SK-N-SH (cell line): ENCODE data around the gene ABCB4. TPM values are rescaled to one million over a fixed set of nuclear protein-coding genes. Genes with fewer than 3 reads are reported as not detected.

Source experiments
- CTCF ChIA-PET: fragments of 300-600, 350-600 bp; formaldehyde crosslinking; extraction: SDS; loops from one replicate; lab custom pipeline; 2021; lab: Yijun Ruan, JAX
- POLR2A ChIA-PET: fragments of 350-600 bp; sonication (Branson Sonifier 250); formaldehyde crosslinking; extraction: SDS; loops from one replicate; lab custom pipeline; 2020; ENCODE audit warnings: antibody characterized with exemption, inconsistent platforms; lab: Yijun Ruan, JAX
- DNase-seq: peaks from one replicate; pipeline ENCODE4 v3.0.0; 2012
- H2AFZ ChIP-seq: fragments of 200-600 bp; sonication (generic); 2 replicates; pipeline ENCODE4 v1.8.1; 2016; ENCODE audit warnings: antibody characterized with exemption, mild to moderate bottlenecking, low read depth
- H3F3A ChIP-seq: fragments of 200-600 bp; sonication (generic); replicated peaks from 2 replicates; pipeline ENCODE3; 2016; ENCODE audit warnings: antibody characterized with exemption, mild to moderate bottlenecking; ENCODE audit not compliant: insufficient read depth
- H3K27ac ChIP-seq, 2 experiments: fragments of 200-500 bp in 1 of 2; fragments of 200-600 bp in 1 of 2; sonication (Bioruptor generic) in 1 of 2; sonication (generic), shearing (Covaris generic) in 1 of 2; 2 replicates each; pipeline versions ENCODE4 v1.5.1 to v1.6.1; 2014 to 2016; ENCODE audit warnings: low read depth in 2 of 2, inconsistent platforms in 1 of 2, low read length in 1 of 2, mild to moderate bottlenecking in 1 of 2, mixed read lengths in 1 of 2
- H3K27me3 ChIP-seq: fragments of 200-600 bp; sonication (generic), shearing (Covaris generic); 2 replicates; pipeline ENCODE4 v1.6.1; 2016; ENCODE audit warnings: mixed run types; ENCODE audit not compliant: insufficient read depth
- H3K36me3 ChIP-seq, 2 experiments: fragments of 200-500 bp in 1 of 2; fragments of 200-600 bp in 1 of 2; sonication (Bioruptor generic) in 1 of 2; sonication (generic) in 1 of 2; replicated peaks in 1 of 2; 2 replicates each; pipeline versions ENCODE3 to v1.5.1; 2014 to 2016; ENCODE audit warnings: low read length in 1 of 2, mild to moderate bottlenecking in 1 of 2; ENCODE audit not compliant: insufficient read depth in 2 of 2, control insufficient read depth in 1 of 2
- H3K4me1 ChIP-seq, 2 experiments: fragments of 200-500 bp in 1 of 2; fragments of 200-600 bp in 1 of 2; sonication (Bioruptor generic) in 1 of 2; sonication (generic), shearing (Covaris generic) in 1 of 2; 2 replicates each; pipeline versions ENCODE4 v1.5.1 to v1.6.1; 2014 to 2016; ENCODE audit warnings: low read depth in 1 of 2, low read length in 1 of 2, mixed run types in 1 of 2; ENCODE audit not compliant: insufficient read depth in 2 of 2, control insufficient read depth in 1 of 2
- H3K4me2 ChIP-seq: fragments of 200-600 bp; sonication (generic), shearing (Covaris generic); 2 replicates; pipeline ENCODE4 v1.6.1; 2017; ENCODE audit warnings: mixed run types
- H3K4me3 ChIP-seq, 2 experiments: fragments of 200-500 bp in 1 of 2; fragments of 200-600 bp in 1 of 2; sonication (Bioruptor generic) in 1 of 2; sonication (generic), shearing (Covaris generic) in 1 of 2; 2 replicates each; pipeline versions ENCODE4 v1.5.1 to v1.8.1; 2014 to 2016; ENCODE audit warnings: low read depth in 2 of 2, inconsistent platforms in 1 of 2, low read length in 1 of 2, mild to moderate bottlenecking in 1 of 2, mixed read lengths in 1 of 2, moderate library complexity in 1 of 2
- H3K79me2 ChIP-seq: fragments of 200-600 bp; sonication (generic); 2 replicates; pipeline ENCODE4 v1.8.1; 2017; ENCODE audit warnings: mild to moderate bottlenecking; ENCODE audit not compliant: insufficient read depth
- H3K9ac ChIP-seq: fragments of 200-600 bp; sonication (generic); 2 replicates; pipeline ENCODE4 v1.6.1; 2017; ENCODE audit warnings: mixed run types
- H3K9me2 ChIP-seq: fragments of 200-600 bp; sonication (generic); 2 replicates; pipeline ENCODE4 v1.6.1; 2017; ENCODE audit warnings: mixed run types
- H3K9me3 ChIP-seq: fragments of 200-600 bp; sonication (generic); 2 replicates; pipeline ENCODE4 v1.6.1; 2017; ENCODE audit warnings: mixed run types, mild to moderate bottlenecking, moderate library complexity
- H4K20me1 ChIP-seq: fragments of 200-600 bp; sonication (generic); 2 replicates; pipeline ENCODE4 v1.6.1; 2017; ENCODE audit warnings: mild to moderate bottlenecking, mixed run types; ENCODE audit not compliant: insufficient read depth
- ELF1 ChIP-seq: IDR thresholded peaks from 2 replicates; pipeline ENCODE4 v1.4.0; 2012
- FOXJ3 ChIP-seq: sonication (generic); formaldehyde crosslinking; IDR thresholded peaks from 2 replicates; pipeline ENCODE4 v1.5.1; 2020; ENCODE audit warnings: mild to moderate bottlenecking, missing genetic modification reagents
- GATA2 ChIP-seq: sonication (generic); formaldehyde crosslinking; IDR thresholded peaks from 2 replicates; pipeline ENCODE4 v1.5.0; 2020; ENCODE audit warnings: mild to moderate bottlenecking, missing genetic modification reagents
- IRF3 ChIP-seq: fragments of 150-350 bp; IDR thresholded peaks from 2 replicates; pipeline ENCODE4 v1.6.1; 2016; ENCODE audit warnings: mild to moderate bottlenecking, low read depth, low read length
- JUND ChIP-seq: IDR thresholded peaks from 2 replicates; pipeline ENCODE4 v1.4.0; 2012
- MAX ChIP-seq: IDR thresholded peaks from 2 replicates; pipeline ENCODE4 v1.4.0; 2012; ENCODE audit warnings: low read depth
- MXI1 ChIP-seq: IDR thresholded peaks from 2 replicates; pipeline ENCODE4 v1.6.1; 2012; ENCODE audit warnings: mild to moderate bottlenecking, low read depth, low read length, improper control_type of control experiment
- POLR2AphosphoS5 ChIP-seq: IDR thresholded peaks from 2 replicates; pipeline ENCODE4 v1.6.1; 2012; ENCODE audit warnings: low read depth, low read length
- REST ChIP-seq: IDR thresholded peaks from 2 replicates; pipeline ENCODE4 v1.6.1; 2012; ENCODE audit warnings: mild to moderate bottlenecking, low read depth, low read length, moderate library complexity
- RFX5 ChIP-seq: IDR thresholded peaks from 2 replicates; pipeline ENCODE4 v1.6.1; 2012; ENCODE audit warnings: mild to moderate bottlenecking, improper control_type of control experiment, low read length
- SMC3 ChIP-seq: IDR thresholded peaks from 2 replicates; pipeline ENCODE4 v1.6.1; 2012; ENCODE audit warnings: low read depth, low read length, improper control_type of control experiment
- TCF12 ChIP-seq: IDR thresholded peaks from 2 replicates; pipeline ENCODE4 v1.4.0; 2012
- TEAD4 ChIP-seq: IDR thresholded peaks from 2 replicates; pipeline ENCODE4 v1.4.0; 2012; ENCODE audit warnings: mild to moderate bottlenecking, borderline replicate concordance; ENCODE audit not compliant: insufficient read depth
- USF1 ChIP-seq: IDR thresholded peaks from 2 replicates; pipeline ENCODE4 v1.4.0; 2012; ENCODE audit warnings: low read depth, borderline replicate concordance
- USF2 ChIP-seq: fragments of 150-350 bp; IDR thresholded peaks from 2 replicates; pipeline ENCODE4 v1.6.1; 2017; ENCODE audit warnings: antibody characterized with exemption, low read length, low read depth, borderline replicate concordance
- YY1 ChIP-seq: IDR thresholded peaks from 2 replicates; pipeline ENCODE4 v1.4.0; 2012; ENCODE audit warnings: low read depth, mild to moderate bottlenecking
- ZBTB33 ChIP-seq: IDR thresholded peaks from 2 replicates; pipeline ENCODE4 v1.4.0; 2012; ENCODE audit warnings: low read depth, borderline replicate concordance
- WGBS: methylation state at CpG from one replicate; pipeline ENCODE4 v1.1.6; 2017; ENCODE audit warnings: low lambda C conversion rate; 5-methylcytosine and 5-hydroxymethylcytosine counted together
- polyA plus RNA-seq, 3 experiments: library from polyadenylated mRNA; depleted of rRNA; stranded (reverse); fragments of >200 nt; gene quantifications; 2 replicates each; pipeline ENCODE4 v1.2.3, GENCODE V29; 2012

ABCB4 gene
- polyA plus RNA-seq, 1 of the 3 experiments (the other 2 are of a cell fraction) = 0.18 TPM

GRCh38 chr7:87369216-87369615, 106.3 kb downstream of the ABCB4 start:
- Histone ChIP-seq H3K9me2 (no peaks in the 10 kb centered on the region), H3K4me1 (no peaks in the 10 kb centered on the region), H4K20me1 (no peaks in the 10 kb centered on the region), H2AFZ (no peak overlapping the region), H3K9me3 (no peaks in the 10 kb centered on the region), H3K9ac (no peak overlapping the region), H3K36me3 (peaks cover 3 to 11% of the 10 kb centered on the region in 2 experiments), H3K4me3 (no peak overlapping the region), H3K79me2 (no peaks in the 10 kb centered on the region), H3K27me3 (no peaks in the 10 kb centered on the region), H3F3A (no peaks in the 10 kb centered on the region), H3K27ac (no peak overlapping the region), H3K4me2 (no peak overlapping the region)
- DNase-seq = no peak
- TF ChIP-seq TEAD4 (no peak), IRF3 (no peak), POLR2AphosphoS5 (no peak), GATA2 (CRISPR knock-in tag) (no peak), SMC3 (no peak), MXI1 (no peak), REST (no peak), YY1 (no peak), JUND (no peak), USF2 (no peak), ELF1 (no peak)
- ChIA-PET CTCF (interaction anchor here (1.5 kb wide), 1 partner anchor 23 kb away, joined by 4 read pairs; the partner anchor contains the start of gene CROT), POLR2A (no interaction called here)
- 94% methylated on average over 4 of the region's 4 CpGs for WGBS

GRCh38 chr7:87364246-87364645, 111.2 kb downstream of the ABCB4 start:
- H3F3A ChIP-seq = peaks cover 5% of the 10 kb centered on the region
- no peak overlapping the region for H3K9ac ChIP-seq
- no peak overlapping the region for H3K4me2 ChIP-seq
- H3K9me2 ChIP-seq = no peaks in the 10 kb centered on the region
- no peak overlapping the region for H2AFZ ChIP-seq
- H3K27ac ChIP-seq = no peak overlapping the region
- no peaks in the 10 kb centered on the region for H3K9me3 ChIP-seq
- ChIA-PET CTCF (no interaction called here), POLR2A (no interaction called here)
- peaks cover 8 to 37% of the 10 kb centered on the region in 2 experiments for H3K36me3 ChIP-seq
- H3K79me2 ChIP-seq = no peaks in the 10 kb centered on the region
- no peak for DNase-seq
- no peaks in the 10 kb centered on the region for H4K20me1 ChIP-seq
- H3K4me1 ChIP-seq = no peaks in the 10 kb centered on the region; a peak in 1 of 4 replicates
- no peak overlapping the region for H3K4me3 ChIP-seq
- H3K27me3 ChIP-seq = no peaks in the 10 kb centered on the region
- TF ChIP-seq USF2 = no peak
- no peak for TF ChIP-seq FOXJ3
- TF ChIP-seq ZBTB33 = no peak
- no peak for TF ChIP-seq TCF12
- no peak for TF ChIP-seq USF1
- no peak for TF ChIP-seq MAX
- TF ChIP-seq YY1 = no peak
- TF ChIP-seq POLR2AphosphoS5 = no peak
- TF ChIP-seq RFX5 = no peak
